ES-I3 (cell line): ENCODE measurements around the gene NISCH.

Experiments used
- H3K36me3 ChIP-seq: 2 replicates; pipeline ENCODE4 v1.6.1; 2013; ENCODE audit warnings: mild to moderate bottlenecking, low read length, control low read depth, moderate library complexity; ENCODE audit not compliant: insufficient read depth
- H3K4me1 ChIP-seq: 2 replicates; pipeline ENCODE4 v1.6.1; 2013; ENCODE audit warnings: mild to moderate bottlenecking, control low read depth, low read length; ENCODE audit not compliant: insufficient read depth
- H3K9ac ChIP-seq: 2 replicates; pipeline ENCODE4 v1.6.1; 2013; ENCODE audit warnings: low read depth, mild to moderate bottlenecking, low read length, moderate library complexity
- H3K9me3 ChIP-seq: 2 replicates; pipeline ENCODE4 v1.6.1; 2013; ENCODE audit warnings: mild to moderate bottlenecking, low read length, moderate library complexity; ENCODE audit not compliant: control insufficient read depth, insufficient read depth

Gene NISCH

GRCh38 chr3:52450489-52451236 is 4.7 kb upstream of the NISCH start:
- Histone ChIP-seq H3K9me3 (no peaks in the 10 kb centered on the region), H3K4me1 (peaks cover 15% of the 10 kb centered on the region), H3K9ac (no peak overlapping the region), H3K36me3 (no peaks in the 10 kb centered on the region)

- Histone ChIP-seq H3K9ac (no peak overlapping the region), H3K9me3 (no peaks in the 10 kb centered on the region), H3K4me1 (peaks cover 15% of the 10 kb centered on the region), H3K36me3 (no peaks in the 10 kb centered on the region)
Observed at GRCh38 chr3:52451237-52452083, 3.9 kb upstream of the NISCH start.

GRCh38 chr3:52452126-52452525 is 3.3 kb upstream of the NISCH start:
- no peak overlapping the region for H3K9ac ChIP-seq
- H3K9me3 ChIP-seq = no peaks in the 10 kb centered on the region
- no peaks in the 10 kb centered on the region for H3K36me3 ChIP-seq
- H3K4me1 ChIP-seq = peaks cover 15% of the 10 kb centered on the region

- Histone ChIP-seq H3K36me3 (peaks cover 1% of the 10 kb centered on the region; the same call in 1 of the 2 replicates), H3K9me3 (no peaks in the 10 kb centered on the region), H3K4me1 (peaks cover 15% of the 10 kb centered on the region), H3K9ac (no peak overlapping the region)
Observed at GRCh38 chr3:52452570-52453221, 2.7 kb upstream of the NISCH start.

- no peak within 1 kb of the TSS for H3K9ac ChIP-seq
- peaks cover 11% of the 10 kb centered on the region for H3K36me3 ChIP-seq
- no peaks in the 10 kb centered on the region for H3K9me3 ChIP-seq
- peaks cover 15% of the 10 kb centered on the region for H3K4me1 ChIP-seq
Observed at GRCh38 chr3:52453496-52454249, 1.7 kb upstream of the NISCH start, which contains the start of gene TNNC1. Gene TNNC1, minus strand, starts transcription at chr3:52454041. Its CDS starts 26 bp downstream, at chr3:52454015.

GRCh38 chr3:52454250-52454937 is 1.0 kb upstream of the NISCH start:
- Histone ChIP-seq H3K9ac (no peak overlapping the region), H3K36me3 (peaks cover 18% of the 10 kb centered on the region), H3K4me1 (peaks cover 15% of the 10 kb centered on the region), H3K9me3 (no peaks in the 10 kb centered on the region)

GRCh38 chr3:52454938-52455282 is 494 bp upstream of the NISCH start:
- peak overlapping the region; percentile 52 for H3K9ac ChIP-seq
- H3K36me3 ChIP-seq = peaks cover 18% of the 10 kb centered on the region
- H3K9me3 ChIP-seq = no peaks in the 10 kb centered on the region
- H3K4me1 ChIP-seq = peaks cover 15% of the 10 kb centered on the region

- Histone ChIP-seq H3K9me3 (no peaks in the 10 kb centered on the region), H3K9ac (peak overlapping the region; percentile 68), H3K36me3 (peaks cover 22% of the 10 kb centered on the region), H3K4me1 (peaks cover 8% of the 10 kb centered on the region; the same call in 1 of the 2 replicates)
Observed at GRCh38 chr3:52456169-52456799, 880 bp downstream of the NISCH start.

GRCh38 chr3:52456800-52457183 is 1.4 kb downstream of the NISCH start:
- Histone ChIP-seq H3K36me3 (peaks cover 22% of the 10 kb centered on the region), H3K9me3 (no peaks in the 10 kb centered on the region), H3K4me1 (peaks cover 8% of the 10 kb centered on the region; the same call in 1 of the 2 replicates)

GRCh38 chr3:52458031-52458760 is 2.8 kb downstream of the NISCH start:
- peaks cover 26% of the 10 kb centered on the region for H3K36me3 ChIP-seq
- peaks cover 8% of the 10 kb centered on the region; the same call in 1 of the 2 replicates for H3K4me1 ChIP-seq
- H3K9ac ChIP-seq = no peak overlapping the region
- H3K9me3 ChIP-seq = no peaks in the 10 kb centered on the region

More at GRCh38 chr3:52456800-52457183, 1.4 kb downstream of the NISCH start:
- peak overlapping the region; percentile 68 for H3K9ac ChIP-seq

GRCh38 chr3:52458770-52459545 is 3.6 kb downstream of the NISCH start:
- no peak overlapping the region for H3K9ac ChIP-seq
- no peaks in the 10 kb centered on the region for H3K9me3 ChIP-seq
- H3K4me1 ChIP-seq = peaks cover 8% of the 10 kb centered on the region; the same call in 1 of the 2 replicates
- H3K36me3 ChIP-seq = peaks cover 26% of the 10 kb centered on the region

- Histone ChIP-seq H3K9me3 (no peaks in the 10 kb centered on the region), H3K36me3 (peaks cover 29% of the 10 kb centered on the region), H3K4me1 (no peaks in the 10 kb centered on the region), H3K9ac (no peak overlapping the region)
Observed at GRCh38 chr3:52461874-52462273, 6.5 kb downstream of the NISCH start.
